ENCODE data around the gene ANKS1A.
"Not testable (repeated sequence)": the region's sequence is repeated elsewhere in the genome, so short reads cannot be mapped to it uniquely, and the experiment has no call there.

ANKS1A gene

DNA sequence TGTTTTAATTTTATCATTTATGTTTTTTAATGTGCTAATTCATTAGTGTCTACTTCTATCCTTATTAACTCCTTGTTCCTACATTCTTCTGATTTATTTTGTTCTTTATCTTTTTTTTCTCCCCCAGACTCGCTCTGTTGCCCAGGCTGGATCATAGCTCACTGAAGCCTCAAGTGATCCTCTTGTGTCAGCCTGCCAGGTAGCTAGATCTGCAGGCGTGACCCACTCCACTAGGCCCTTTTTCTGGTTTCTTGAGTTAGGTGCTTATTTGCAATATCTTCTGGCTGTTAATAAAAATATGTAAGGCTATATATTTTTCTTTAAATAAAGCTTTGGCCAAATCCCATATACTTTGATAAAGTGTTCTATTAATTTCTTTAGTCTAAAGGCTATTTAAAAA, 4.1 kb upstream of the ANKS1A start:
- no peak for DNase-seq

DNA sequence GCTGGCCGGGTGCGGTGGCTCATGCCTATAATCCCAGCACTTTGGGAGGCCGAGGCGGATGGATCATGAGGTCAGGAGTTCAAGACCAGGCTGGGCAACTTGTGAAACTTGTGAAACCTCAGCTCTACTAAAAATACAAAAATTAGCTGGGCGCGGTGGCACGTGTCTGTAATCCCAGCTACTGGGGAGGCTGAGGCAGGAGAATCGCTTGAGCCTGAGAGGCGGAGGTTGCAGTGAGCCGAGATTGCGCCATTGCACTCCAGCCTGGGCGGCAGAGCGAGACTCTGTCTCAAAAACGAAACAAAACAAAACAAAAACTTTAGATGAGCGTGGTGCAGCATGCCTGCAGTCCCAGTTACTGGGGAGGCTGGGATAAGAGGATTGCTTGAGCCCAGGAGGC, 3.2 kb upstream of the ANKS1A start:
- DNase-seq, result not testable (repeated sequence)

DNA sequence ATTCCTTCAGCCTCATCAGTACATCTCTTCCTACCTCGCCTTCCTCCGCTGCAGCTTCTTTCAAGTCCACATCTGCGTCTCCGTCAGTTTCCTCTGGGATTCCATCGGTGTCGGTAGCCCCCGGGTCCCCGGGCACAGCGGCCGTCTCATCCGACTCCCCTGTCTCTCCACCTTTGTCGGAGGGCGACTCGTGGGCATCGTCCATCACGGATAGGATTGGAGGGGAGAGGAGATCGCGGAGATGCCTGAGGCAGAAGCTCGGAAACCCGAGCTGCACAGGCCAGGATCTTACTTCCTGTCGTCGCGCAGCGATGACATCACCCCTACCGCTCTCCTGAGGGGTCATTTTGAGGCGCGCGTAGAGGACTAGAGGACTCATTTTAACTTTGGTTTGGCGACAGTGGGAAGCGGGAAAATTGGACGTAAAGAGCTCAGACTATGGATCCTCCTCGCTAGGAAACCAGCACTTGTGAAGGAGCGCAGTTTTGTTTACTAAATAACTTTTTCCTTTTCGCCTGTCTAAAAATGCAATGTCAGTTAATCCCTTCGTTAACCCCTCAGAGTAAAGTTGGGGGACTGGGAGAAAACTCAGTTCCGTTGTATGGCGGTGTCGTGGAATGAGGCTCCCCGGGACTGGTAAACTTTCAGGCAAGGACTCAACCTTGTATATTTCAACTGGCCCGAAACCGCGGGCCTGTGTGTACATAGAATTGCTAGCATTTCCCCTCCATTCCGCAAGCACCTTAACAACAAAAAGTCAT, 1.1 kb upstream of the ANKS1A start, which contains the start of gene TAF11:
TSS of gene TAF11 (minus strand) at position 290 of the 761 bp plus-strand sequence. CDS start at position 205, 85 bp downstream.
- peak; percentile 93 for DNase-seq

DNA sequence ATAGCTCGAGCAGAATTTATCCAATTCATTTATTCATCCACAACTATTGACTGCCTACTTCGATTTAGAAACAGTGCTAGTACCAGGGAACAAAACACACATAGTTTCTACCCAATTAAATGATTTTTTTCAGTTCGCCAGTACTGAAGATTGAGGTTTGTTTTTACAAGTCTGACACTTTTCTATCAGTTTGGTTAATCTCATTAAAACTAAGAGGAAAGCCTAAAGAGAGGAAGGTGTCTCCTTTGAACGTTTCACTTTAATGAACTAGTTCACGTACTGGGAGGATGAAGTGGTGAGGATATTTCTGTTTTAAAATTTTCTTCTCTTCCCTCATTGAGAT, 570 bp upstream of the ANKS1A start:
- no peak for DNase-seq

DNA sequence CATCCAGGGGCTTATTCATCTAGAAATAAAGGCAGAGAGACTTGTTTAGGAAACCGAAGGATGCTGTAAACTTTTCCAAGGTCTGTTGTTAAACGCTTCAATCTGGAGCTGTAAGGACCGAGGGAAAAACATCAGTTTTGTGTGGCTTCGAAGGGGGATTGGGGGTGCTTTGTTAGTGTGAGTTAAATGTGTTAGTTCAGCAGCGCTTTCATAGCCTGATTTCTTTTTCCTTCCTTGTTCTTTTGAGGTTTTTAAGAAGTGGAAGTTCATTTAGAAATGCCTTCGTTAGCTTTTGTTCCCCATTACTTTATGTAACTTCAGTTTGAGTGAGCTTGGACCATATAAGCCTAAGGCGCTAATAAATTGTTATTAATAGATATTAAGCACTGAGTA, 1.5 kb downstream of the ANKS1A start:
- DNase-seq, result no peak

DNA sequence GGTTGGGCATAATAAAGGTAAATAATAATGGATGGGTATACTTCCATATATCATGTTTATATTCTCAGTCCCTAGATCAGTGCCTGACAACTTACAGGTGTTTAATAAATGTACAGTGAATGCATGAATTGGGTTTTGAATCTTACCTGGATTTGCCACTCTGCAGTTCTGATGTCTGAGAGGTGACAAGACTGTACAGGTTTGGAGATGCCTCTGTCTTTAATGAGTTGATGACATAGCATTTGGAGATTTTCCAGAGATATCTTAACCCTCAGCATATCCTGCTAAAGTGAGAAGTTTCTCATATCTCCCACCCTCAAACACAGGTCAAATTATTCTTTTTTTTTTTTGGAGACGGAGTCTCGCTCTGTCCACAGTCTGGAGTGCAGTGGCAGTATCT, 2.2 kb downstream of the ANKS1A start:
- DNase-seq, result no peak

DNA sequence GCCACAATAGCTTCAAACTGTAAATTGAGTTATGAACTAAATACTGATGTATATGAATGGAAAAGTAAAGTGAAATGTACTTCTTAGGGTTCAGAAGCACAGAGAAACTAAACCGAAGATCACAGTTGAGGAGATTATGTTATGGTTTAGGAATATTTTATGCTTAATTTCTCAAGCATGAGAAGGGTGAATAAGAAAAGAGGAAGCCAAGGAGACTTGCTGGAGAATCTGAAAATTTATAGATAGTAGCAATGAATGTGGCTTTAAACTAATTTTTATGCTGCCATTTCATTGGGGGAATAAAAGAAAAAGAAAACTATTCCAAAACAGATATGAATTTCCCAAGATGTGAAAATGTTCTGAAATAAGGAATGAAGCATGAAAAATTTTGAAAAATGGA, 5.6 kb downstream of the ANKS1A start:
- no peak for DNase-seq

DNA sequence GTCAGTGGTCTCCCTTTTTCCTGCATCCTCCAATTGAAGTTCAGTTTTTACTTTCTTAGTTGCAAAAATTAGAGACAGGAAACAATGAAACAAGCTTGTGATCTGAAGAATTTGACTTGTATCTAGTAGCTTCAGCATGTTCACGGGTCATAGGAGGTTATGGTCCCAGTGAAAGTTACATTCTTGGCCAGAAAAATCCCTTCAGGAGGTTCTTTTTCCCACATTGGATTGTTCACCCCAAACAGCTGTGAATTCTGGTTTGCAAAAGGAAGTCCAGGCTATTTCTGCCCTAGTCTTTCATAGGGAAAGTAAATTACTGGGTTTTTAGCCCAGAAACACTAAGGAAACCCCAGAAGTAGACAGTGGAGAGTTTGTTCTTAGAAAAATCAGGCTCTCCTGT, 8.1 kb downstream of the ANKS1A start:
- no peak for DNase-seq

DNA sequence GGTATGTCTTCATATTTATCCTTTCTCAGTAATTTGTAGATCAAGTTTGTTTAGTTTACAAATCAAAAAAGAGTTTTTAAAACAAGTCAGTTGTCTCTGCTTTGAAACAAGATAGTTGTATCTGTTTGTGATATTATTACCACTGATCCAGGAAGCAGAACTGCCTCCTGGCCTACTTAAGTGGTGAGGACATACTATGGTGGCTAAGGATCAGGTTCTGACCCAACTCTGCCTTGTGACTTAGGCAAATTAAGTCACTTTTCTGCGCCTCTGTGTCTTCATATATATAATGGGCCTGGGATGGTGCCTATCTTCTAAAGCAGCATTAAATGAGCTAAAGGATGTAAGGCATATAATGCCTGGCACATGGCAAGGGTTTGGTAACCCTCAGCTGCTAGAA, 8.7 kb downstream of the ANKS1A start:
- DNase-seq, result no peak

DNA sequence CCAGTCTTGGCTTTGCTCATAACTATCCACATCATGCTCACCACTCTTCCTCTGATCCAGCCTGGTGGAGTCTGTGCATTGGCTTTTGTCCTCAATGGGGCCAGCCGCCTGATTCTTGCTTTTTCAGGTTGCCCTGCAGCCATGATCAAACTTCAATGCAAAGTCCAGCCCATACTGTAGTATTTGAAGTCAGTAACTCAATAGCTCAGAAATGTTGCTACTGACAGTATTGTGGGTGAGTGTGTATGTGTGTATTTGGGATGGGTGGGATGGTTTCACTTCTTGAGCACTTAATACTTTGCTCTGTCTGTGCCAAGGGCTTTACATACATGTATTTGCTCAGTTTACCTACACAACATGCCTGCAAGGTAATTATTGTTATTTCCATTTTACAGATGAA, 10.7 kb downstream of the ANKS1A start:
- not testable (repeated sequence) for DNase-seq

DNA sequence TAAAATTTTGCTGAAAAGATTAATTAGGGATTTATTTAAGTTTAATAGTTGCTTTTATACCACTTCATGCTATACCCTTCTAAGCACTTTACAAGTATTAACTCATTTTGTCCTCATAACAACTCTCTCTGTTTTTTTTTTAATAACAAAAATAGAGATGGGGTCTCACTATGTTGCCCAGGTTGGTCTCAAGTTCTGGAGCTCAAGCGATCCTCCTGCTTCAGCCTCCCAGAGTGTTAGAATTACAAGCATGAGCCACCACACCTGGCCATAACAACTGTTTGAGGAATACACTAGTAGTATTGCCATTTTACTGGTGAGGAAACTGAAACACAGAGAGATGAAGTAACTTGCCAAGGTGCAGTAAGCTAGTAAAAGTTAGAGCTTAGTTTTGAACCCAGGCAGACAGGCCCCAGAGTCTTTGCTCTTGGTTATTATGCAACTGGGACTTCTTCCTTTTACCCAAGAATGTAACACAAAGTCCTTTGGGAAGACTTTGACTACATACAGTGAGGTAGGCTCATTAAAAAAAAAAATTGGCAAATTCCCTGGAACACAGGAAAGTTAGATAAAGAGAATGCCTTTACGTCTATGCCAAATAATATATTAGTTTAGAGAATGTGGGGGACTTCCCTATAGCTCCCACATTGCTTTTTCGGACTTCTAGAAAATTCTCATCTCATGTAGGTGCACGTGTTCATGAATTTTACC, 11.4 kb downstream of the ANKS1A start:
- no peak for DNase-seq

DNA sequence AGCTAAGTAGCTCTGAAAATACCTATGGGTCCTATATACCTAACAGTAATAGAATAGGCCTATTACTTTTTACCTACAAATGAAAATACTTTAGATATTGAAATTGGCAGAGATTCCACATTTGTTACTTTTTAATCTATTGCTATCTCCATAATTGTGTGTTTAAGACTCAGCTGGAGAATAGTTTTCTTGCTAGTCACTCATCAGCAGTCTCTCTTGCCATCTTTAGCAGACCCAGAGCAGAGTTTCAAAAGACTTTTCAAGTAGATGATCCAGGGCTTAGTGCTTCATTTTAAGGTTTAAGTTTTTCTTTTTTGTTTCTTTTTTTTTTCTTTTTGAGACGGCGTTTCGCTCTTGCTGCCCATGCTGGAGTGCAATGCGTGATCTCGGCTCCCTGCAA, 12.9 kb downstream of the ANKS1A start:
- DNase-seq, result no peak

DNA sequence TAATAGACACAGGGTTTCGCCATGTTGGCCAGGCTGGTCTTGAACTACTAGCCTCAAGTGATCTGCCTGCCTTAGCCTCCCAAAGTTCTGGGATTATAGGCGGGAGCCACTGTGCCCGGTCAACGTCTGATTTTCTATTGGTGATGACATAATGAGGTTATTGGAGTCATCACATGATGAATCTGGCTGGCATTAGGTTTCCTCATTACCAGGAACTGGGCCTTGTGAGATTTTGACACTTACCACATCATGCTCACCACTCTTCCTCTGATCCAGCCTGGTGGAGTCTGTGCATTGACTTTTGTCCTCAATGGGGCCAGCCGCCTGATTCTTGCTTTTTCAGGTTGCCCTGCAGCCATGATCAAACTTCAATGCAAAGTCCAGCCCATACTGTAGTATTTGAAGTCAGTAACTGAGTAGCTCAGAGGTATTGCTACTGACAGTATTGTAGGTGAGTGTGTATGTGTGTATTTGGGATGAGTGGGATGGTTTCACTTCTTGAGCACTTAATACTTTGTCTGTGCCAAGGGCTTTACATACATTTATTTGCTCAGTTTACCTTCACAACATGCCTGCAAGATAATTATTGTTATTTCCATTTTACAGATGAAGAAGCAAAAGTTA, 16.0 kb downstream of the ANKS1A start:
- peak; percentile 30 for DNase-seq

DNA sequence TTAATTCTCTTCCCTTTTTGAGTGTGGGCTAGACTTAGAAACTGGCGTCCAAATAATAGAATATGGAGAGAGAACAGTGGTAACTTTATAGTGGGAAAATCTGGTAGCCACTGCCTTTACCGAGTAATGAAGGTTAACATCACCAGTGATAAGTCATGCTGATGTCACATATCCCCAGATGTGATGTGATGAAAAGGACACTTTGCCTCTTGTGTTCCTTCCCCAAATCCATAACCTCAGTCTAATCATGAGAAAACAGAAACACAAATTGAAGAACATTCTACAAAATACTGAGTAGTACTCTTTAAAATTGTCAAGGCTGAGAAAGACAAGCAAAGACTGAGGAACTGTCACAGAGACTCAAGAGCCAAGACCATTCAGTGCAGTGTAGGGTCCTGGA, 17.8 kb downstream of the ANKS1A start:
- no peak for DNase-seq

DNA sequence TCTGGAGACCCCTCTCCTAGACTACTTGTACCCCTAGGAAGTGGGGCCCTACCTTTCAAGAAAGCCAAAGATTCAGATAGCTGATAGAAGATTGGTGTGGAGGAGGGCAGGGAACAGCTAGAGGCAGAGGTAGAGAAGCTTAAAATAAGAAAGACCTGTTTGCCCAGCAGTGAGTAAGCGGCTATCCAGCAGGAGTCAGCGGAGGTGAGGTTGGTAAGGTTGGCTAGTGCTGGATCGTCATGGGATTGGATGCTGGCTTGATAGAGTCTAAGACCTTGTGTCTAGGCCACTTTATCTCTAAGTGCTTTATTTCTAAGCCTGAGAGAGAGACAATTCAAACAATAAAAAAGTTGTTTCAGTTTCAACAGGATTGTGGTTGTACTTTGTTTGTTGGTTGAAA, 19.1 kb downstream of the ANKS1A start:
- no peak for DNase-seq

DNA sequence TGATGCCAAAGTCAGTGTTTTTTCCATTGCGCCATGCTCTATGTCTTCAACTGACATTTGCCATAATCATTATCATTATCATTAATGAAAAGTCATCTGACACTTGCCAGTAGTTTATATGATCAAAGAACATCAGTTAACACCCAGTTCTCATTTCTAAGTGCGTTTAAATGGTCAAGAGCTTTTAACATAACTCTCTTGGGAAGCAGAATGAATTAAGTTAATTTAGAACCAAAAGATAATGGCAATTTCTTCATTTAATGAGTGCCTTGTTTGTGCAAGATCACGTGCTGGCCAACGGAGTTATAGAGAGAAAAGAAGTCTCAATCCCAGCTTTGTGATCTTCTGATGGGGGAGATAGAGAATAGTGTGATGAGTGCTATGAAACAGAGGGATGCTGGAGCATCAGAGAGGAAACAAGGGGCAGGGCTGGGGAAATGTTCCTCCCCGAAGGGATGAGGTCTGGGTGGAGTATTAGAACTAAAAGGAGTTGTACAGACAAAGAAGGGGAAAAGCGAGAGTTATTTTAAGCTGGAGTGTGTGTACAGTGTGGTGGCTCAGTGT, 20.3 kb downstream of the ANKS1A start:
- DNase-seq, result no peak

DNA sequence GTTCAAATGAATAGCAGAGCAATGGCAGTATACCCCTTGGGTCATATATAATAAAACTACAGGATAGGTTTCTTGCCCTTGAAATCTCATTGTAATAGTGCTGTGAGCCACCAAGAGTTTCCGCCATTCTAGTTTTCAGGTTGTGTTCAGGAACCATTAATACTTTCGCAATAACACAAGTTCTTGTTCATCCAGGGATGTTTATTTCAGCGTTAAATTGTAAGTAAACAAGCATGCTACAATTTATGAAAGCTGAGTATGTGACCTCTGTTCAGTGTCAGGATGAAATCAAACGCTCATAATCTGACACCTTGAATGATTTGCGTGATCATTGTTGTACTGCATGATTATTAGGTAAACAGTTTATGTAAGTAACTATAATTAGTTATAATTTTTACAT, 22.8 kb downstream of the ANKS1A start:
- no peak for DNase-seq

DNA sequence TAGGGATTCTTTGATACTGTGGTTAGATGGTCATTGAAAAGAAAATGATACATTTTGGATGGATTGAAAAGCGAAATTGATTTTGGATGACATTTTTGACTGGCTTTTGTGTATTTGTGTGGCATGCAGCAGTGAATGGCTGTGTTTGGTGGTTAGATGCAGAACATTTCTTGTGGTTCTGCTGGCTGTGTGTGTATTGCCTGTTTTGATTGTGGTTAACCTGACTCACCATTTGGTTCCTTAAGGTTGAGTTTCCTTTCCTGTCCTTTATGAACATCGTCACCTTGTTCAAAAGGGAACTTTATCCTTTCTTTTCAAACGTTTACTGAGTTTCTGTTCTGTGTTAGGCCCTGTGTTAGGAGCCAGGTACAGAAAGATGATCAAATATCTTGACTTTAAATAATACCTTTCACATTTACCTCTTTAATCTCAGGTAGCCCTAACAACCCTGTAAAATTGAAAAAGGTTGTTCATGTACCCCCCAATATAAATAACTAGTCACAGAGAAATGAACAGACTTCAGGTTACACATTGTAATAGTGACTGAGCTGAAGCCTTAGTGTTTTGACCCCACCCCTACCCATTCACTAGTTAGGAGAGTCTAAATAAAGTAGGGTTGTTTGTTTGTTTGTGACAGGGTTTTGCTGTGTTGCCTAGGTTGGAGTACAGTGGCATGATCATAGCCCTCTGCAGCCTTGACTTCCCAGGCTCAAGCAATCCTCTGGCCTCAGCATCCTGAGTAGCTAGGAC, 23.8 kb downstream of the ANKS1A start:
- DNase-seq, result peak; percentile 86

DNA sequence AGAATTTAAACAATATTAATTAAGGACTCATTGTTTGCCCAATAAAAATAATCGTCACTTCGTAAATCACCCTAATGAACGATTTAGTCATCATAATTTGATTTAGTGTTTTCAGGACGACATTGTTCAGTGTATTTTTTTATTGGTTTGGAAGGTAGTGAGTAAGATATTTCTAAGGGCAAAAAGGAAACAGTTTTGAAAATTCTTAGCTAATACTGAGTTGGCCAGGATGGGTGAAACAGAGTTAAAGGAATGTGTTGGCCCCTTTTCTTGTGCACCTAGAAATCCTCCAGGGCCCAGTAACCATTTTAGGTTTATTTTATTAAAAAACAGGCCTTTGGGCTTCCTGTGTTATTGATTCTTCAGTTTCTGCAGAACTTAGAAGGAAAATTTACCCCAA, 25.3 kb downstream of the ANKS1A start:
- no peak for DNase-seq

DNA sequence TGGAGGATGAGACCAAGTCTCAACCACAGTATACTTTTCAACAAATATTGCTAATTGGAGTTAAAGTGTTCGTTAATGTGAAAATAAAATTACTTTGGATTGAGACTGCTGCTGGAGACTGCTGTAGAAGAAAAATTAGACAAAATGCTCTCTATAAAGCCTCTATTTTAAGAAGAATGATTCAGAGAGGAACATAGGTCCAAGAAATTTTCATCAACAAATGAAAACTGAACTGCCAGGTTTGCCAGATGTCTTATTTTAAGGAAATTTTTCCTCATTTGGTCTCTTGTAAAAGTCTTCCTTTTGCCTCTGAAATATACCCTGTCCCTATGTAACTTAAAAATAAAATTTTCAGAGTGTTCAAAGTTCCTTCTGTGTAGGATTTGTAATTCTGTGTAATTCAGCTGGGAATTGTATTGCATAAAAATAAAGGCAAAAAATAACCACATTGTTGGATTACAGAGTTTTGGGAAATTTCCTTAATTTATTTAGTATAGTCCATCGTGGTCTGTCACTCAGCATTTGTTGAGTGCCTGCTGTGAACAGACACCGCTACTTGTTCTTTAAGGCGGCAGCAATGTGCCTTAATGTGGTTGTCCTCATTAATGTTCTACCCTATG, 27.4 kb downstream of the ANKS1A start:
- DNase-seq, result no peak

DNA sequence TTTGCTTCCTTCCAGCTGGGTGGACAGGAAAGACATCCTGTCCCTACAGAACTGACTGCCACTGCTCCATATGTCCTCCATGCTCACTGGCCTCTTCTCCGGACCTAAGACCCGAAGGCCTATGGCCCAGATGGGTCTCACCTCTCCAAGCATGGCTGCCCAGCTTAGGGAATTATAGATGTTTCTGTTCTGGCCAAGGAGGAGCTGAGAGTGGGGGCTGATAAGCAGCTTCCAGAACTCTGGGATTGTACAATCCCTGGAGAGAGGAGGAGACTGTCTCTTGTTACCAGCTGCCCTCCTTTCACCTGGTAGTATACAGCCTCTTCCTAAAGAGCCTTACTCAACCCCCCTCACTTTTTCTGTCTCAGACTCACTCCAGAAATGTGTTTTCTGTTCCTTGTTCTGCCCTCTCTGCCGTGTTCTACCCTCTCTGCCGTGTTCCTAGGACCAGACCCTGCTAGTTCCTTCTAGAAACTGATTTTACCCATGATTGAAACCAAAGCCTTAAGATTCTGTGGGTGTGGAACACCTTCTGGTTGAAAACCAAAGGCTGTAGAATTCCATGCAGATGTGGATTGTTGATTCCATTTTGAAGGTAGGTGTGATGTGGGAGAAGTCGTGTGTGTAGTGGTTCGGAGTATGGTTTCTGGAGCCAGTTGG, 28.7 kb downstream of the ANKS1A start:
- no peak for DNase-seq

DNA sequence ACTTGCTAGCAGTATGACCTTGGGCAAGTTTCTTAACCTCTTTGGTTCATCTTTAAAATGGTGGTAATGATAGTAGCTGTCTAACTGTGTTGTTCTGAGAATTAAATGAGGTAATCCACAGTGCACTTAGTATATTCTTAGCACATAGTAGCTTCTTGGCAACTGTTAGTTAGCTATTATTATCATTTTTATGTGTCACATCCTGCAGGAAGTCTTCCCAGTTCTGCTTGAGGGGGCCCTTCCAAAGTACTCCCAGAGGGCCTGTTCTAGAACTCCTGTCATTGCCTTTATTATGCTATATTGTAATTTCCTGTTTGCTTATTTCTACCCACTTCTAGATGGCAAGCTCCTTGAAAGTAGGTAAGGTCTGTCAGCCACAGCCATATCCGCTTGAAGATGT, 30.6 kb downstream of the ANKS1A start:
- DNase-seq, result no peak

Data from activated CD4-positive, alpha-beta T cell treated with anti-CD3 and anti-CD28 coated beads, Interleukin-2, amount 50 U/mL, for 16 hours (primary cell).